DND-41 (cell line): ENCODE results near the gene SENP1.

Source experiments
- ATAC-seq: fragments of 200-7000 bp; cut with Tn5 transposase; 3 replicates; pipeline ENCODE4 v1.9.1; 2021; ENCODE audit warnings: low read depth; ENCODE audit not compliant: insufficient read depth
- DNase-seq: peaks from one replicate; pipeline ENCODE4 v3.0.0-alpha.2; 2020
- H2AFZ ChIP-seq: 2 replicates; pipeline ENCODE4 v1.6.0; 2012; ENCODE audit warnings: low read depth, low read length
- H3K27ac ChIP-seq: 2 replicates; pipeline ENCODE4 v1.5.1; 2012; ENCODE audit warnings: low read length, inconsistent platforms
- H3K27me3 ChIP-seq: fragments of 200-600 bp; sonication (generic); 2 replicates; pipeline ENCODE4 v1.6.0; 2012; ENCODE audit warnings: low read length, mild to moderate bottlenecking, inconsistent platforms; ENCODE audit not compliant: insufficient read depth, poor library complexity
- H3K36me3 ChIP-seq: 2 replicates; pipeline ENCODE4 v1.5.1; 2012; ENCODE audit warnings: low read length, inconsistent platforms; ENCODE audit not compliant: insufficient read depth
- H3K4me1 ChIP-seq: 2 replicates; pipeline ENCODE4 v1.5.1; 2012; ENCODE audit warnings: mild to moderate bottlenecking, low read length; ENCODE audit not compliant: insufficient read depth
- H3K4me2 ChIP-seq: 2 replicates; pipeline ENCODE4 v1.6.0; 2012; ENCODE audit warnings: mild to moderate bottlenecking, moderate library complexity, low read length, inconsistent platforms; ENCODE audit not compliant: insufficient read depth
- H3K4me3 ChIP-seq, 2 experiments: fragments of 200-600 bp in 1 of 2; shearing (Covaris generic) in 1 of 2; 2 replicates each; pipeline ENCODE4 v1.5.1; 2012 to 2016; ENCODE audit warnings: inconsistent platforms in 2 of 2, low read length in 2 of 2, mild to moderate bottlenecking in 2 of 2, low read depth in 1 of 2, moderate library complexity in 1 of 2
- H3K79me2 ChIP-seq: 2 replicates; pipeline ENCODE4 v1.6.0; 2012; ENCODE audit warnings: low read length, inconsistent platforms; ENCODE audit not compliant: insufficient read depth
- H3K9ac ChIP-seq: 2 replicates; pipeline ENCODE4 v1.6.0; 2012; ENCODE audit warnings: low read depth, mild to moderate bottlenecking, inconsistent platforms, low read length, moderate library complexity
- H3K9me3 ChIP-seq: 2 replicates; pipeline ENCODE4 v1.5.1; 2012; ENCODE audit warnings: low read length, moderate library complexity, mild to moderate bottlenecking, inconsistent platforms; ENCODE audit not compliant: insufficient read depth, severe bottlenecking
- H4K20me1 ChIP-seq: 2 replicates; pipeline ENCODE4 v1.6.0; 2012; ENCODE audit warnings: low read length; ENCODE audit not compliant: insufficient read depth
- CTCF ChIP-seq: IDR thresholded peaks from 2 replicates; pipeline ENCODE4 v1.5.1; 2012; ENCODE audit warnings: borderline replicate concordance, low read length, moderate library complexity, mild to moderate bottlenecking; ENCODE audit not compliant: poor library complexity, severe bottlenecking; ENCODE audit errors: extremely low read depth
- EZH2 ChIP-seq: IDR thresholded peaks from 3 replicates; pipeline ENCODE4 v1.6.1; 2012; ENCODE audit warnings: borderline replicate concordance, low read depth, mild to moderate bottlenecking, moderate library complexity, low read length, inconsistent platforms; ENCODE audit not compliant: severe bottlenecking

SENP1 gene

DNA sequence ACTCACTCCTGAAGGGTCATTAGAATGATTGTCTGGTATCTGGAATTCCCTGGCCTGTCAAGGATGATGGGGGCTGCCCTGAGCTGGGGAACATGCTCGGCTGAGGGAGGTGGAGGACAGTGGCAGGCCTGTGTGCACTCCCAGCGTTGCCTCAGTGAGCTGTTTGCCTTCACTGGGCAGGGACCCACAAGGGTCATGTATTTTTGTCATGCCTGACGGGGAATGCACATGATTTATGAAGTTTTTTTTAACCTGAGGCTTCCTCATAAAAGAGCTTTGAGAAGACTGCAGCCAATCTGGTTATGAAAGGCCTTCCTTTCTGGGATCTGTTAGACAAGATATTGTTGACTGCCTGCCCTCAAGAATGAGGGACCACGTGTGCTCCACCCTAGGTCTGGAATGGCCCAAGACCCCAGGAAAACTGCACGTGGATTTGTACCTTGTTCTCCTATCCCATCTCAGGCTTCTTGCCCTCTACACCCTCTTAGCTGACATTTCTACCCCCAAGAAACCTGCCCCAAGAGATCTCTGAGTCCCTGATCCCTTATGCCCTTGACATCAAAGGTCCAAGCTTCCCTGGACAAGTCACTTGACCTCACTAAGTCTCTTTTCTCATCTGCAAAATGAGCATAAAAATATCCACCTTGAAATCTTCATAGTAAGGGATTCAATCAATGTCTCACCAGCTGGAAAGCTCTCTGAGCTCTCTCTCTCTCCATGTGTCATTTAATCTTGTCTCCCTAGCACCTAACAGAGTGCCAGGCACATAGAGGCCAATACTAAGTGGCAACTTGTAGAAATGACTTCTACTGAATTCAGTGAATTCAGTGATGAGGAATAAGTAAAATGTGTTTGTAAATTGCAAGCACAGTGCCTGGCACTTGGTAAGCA is 77.1 kb downstream of the SENP1 start:
- no peak for DNase-seq
- Histone ChIP-seq H3K4me3 (no peak overlapping the region), H2AFZ (no peak overlapping the region), H4K20me1 (no peaks in the 10 kb centered on the region), H3K9ac (no peak overlapping the region), H3K27ac (no peak overlapping the region), H3K4me2 (no peak overlapping the region), H3K79me2 (no peaks in the 10 kb centered on the region), H3K4me1 (no peaks in the 10 kb centered on the region), H3K9me3 (no peaks in the 10 kb centered on the region), H3K27me3 (no peaks in the 10 kb centered on the region), H3K36me3 (no peaks in the 10 kb centered on the region)
- ATAC-seq = no peak
- TF ChIP-seq CTCF = no peak
- no peak for TF ChIP-seq EZH2

DNA sequence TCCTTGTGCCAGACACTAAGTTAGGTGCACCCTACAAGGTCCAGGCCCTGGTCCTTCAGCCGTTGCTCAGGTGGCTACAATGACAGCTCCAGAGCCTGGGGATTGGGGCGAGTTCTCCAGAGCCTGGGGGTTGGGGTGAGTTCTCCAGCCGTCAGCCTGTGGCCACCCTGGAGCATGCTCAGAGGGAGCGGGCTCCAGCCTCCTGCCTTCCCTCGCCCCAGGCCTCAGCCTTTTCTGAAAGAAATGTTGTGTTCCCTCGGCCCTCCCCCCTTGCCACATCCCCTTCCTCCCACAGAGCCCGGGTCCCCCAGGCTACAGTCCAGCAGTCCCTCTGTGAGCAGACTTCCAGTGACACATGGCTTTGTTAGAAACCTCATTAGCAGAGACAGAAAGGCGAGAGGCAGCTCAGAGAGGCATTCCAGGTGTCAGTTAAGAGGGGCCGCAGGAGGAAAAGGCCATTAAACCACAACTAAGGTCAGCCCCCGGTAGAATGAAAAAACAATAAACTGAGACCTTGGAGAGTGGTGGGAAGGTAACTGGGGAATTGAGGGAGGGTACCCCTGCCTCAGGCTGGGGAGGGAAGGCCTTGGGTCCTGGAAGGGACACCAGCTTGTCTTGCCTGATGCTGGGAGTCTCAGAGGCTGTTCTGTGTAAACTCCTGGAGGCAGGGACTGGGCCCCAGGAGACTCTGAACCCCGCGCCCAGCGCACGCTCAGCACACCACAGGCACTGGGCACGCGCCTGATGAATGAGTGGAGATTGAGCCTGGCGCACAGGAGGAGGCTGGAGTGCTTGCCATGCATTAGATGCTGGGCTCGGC is 78.5 kb downstream of the SENP1 start:
- no peak for DNase-seq
- H3K9me3 ChIP-seq = no peaks in the 10 kb centered on the region
- no peaks in the 10 kb centered on the region for H4K20me1 ChIP-seq
- H3K9ac ChIP-seq = no peak overlapping the region
- H3K4me1 ChIP-seq = no peaks in the 10 kb centered on the region
- no peak overlapping the region for H3K4me3 ChIP-seq
- TF ChIP-seq CTCF (no peak), EZH2 (no peak)
- H3K27ac ChIP-seq = no peak overlapping the region
- H3K4me2 ChIP-seq = no peak overlapping the region
- no peaks in the 10 kb centered on the region for H3K27me3 ChIP-seq
- no peaks in the 10 kb centered on the region for H3K79me2 ChIP-seq
- H3K36me3 ChIP-seq = no peaks in the 10 kb centered on the region
- no peak for ATAC-seq
- no peak overlapping the region for H2AFZ ChIP-seq

DNA sequence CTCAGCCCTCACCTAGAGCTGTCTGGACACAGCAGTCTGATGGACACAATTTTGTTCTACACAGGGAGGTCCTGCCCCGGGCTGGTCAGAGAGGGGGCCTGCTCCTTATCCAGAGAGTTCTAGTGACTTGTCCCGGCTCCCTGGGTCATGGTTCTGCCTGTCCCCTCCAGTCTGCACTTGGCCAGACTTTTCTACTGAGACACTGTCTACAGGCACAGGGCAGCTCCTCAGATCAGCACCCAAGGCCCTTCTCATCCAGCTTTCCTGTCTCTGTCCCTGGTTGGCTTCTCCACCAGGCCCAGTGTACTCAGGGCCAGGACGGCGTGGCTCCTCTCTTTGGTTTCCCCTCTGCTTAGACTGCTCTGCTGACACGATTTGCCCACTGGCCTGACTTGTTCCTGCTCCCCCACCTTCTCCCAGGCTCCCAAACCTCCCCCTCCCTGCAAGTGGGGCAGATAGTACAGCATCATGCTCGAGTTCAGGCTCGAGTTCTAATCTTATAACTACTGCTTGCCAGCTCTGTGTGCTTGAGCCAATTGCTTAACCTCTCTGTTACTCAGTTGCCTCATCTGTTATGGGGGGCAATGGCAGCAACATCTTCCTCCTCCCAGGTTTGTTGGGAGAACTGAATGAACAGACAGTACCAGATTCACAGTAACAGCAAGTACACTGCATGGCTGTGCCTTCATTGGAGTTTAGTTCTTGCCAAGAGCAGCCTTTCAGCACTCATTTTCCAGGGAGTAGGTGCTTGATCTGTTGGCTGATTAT is 79.6 kb downstream of the SENP1 start:
- Histone ChIP-seq H2AFZ (no peak overlapping the region), H3K9me3 (no peaks in the 10 kb centered on the region), H3K27me3 (peaks cover 5% of the 10 kb centered on the region), H3K9ac (no peak overlapping the region), H3K4me3 (no peak overlapping the region), H3K36me3 (no peaks in the 10 kb centered on the region), H3K27ac (no peak overlapping the region), H3K4me1 (no peaks in the 10 kb centered on the region), H3K4me2 (no peak overlapping the region), H4K20me1 (no peaks in the 10 kb centered on the region), H3K79me2 (no peaks in the 10 kb centered on the region)
- DNase-seq (no peak), ATAC-seq (no peak)
- no peak for TF ChIP-seq EZH2
- no peak for TF ChIP-seq CTCF
